Breast epithelium (tissue), 4 donors: ENCODE data around the gene OOSP3. TPM values are rescaled to one million over a fixed set of nuclear protein-coding genes. Genes with fewer than 3 reads are reported as not detected.

ENCODE experiments used
- DNase-seq, 2 donors: peaks; one replicate each; pipeline ENCODE4 v3.0.0-alpha.2; 2019; ENCODE audit warnings: low spot score in 2 of 2
- H3K27ac ChIP-seq, 2 donors: fragments of 200-600 bp; sonication (generic) in 1 of 2; one replicate each; pipeline ENCODE4 v1.5.1; 2016 to 2019; ENCODE audit warnings: mild to moderate bottlenecking in 1 of 2
- H3K27me3 ChIP-seq, 2 donors: fragments of 200-600 bp; sonication (generic) in 1 of 2; one replicate each; pipeline versions ENCODE4 v1.5.1 to v1.6.0; 2017 to 2019; ENCODE audit warnings: control low read depth in 1 of 2, mild to moderate bottlenecking in 1 of 2
- H3K36me3 ChIP-seq: fragments of 200-600 bp; one replicate; pipeline ENCODE4 v1.5.1; 2019
- H3K4me1 ChIP-seq, 2 donors: fragments of 200-600 bp; sonication (generic); one replicate each; pipeline ENCODE4 v1.5.1; 2016 to 2019; ENCODE audit warnings: control low read depth in 1 of 2
- H3K4me3 ChIP-seq, 3 donors: fragments of 200-600 bp; sonication (generic); 1 replicate in 2 of 3; 2 replicates in 1 of 3; pipeline ENCODE4 v1.5.1; 2016 to 2019; ENCODE audit warnings: mild to moderate bottlenecking in 3 of 3, moderate library complexity in 2 of 3
- H3K9me3 ChIP-seq, 2 donors: fragments of 200-600 bp; sonication (generic) in 1 of 2; one replicate each; pipeline ENCODE4 v1.5.1; 2016 to 2019; ENCODE audit warnings: control low read depth in 1 of 2
- POLR2A ChIP-seq: fragments of 450-650 bp; IDR thresholded peaks from one replicate; pipeline ENCODE4 v1.6.1; 2016; ENCODE audit warnings: antibody characterized with exemption, mild to moderate bottlenecking, moderate library complexity
- POLR2AphosphoS5 ChIP-seq, 3 donors: sonication (generic); formaldehyde crosslinking; IDR thresholded peaks; one replicate each; pipeline ENCODE4 v1.6.1; 2017; ENCODE audit warnings: antibody characterized with exemption in 3 of 3
- intact Hi-C: fragments of 100-400 bp; cut with DNase I; formaldehyde crosslinking; loops from one replicate; pipeline ENCODE4 v1.15.1; 2023; ENCODE audit warnings: low total_unique reads
- total RNA-seq, 3 donors: library from RNA; depleted of rRNA; stranded (reverse); fragments of >200 nt; gene quantifications; one replicate each; pipeline ENCODE4 v1.1.0, GENCODE V29; 2016
- TF ChIP-seq, protein P1 (sequence below), 3 donors: fragments of 450-650 bp; IDR thresholded peaks; one replicate each; pipeline ENCODE4 v1.5.1; 2016 to 2017; ENCODE audit warnings: antibody characterized with exemption in 3 of 3, mild to moderate bottlenecking in 3 of 3, moderate library complexity in 3 of 3

The OOSP3 gene, protein sequence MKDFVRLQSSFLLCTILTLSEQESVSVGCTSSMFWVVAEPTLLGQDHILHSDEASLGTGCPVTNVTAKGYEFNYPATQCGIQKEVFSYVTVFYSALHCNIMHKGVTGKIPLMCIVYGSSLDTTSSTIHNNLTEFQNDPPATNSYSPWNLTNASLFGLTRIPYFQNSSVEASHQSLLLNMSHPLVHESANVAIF
- total RNA-seq, result not detected

DNA sequence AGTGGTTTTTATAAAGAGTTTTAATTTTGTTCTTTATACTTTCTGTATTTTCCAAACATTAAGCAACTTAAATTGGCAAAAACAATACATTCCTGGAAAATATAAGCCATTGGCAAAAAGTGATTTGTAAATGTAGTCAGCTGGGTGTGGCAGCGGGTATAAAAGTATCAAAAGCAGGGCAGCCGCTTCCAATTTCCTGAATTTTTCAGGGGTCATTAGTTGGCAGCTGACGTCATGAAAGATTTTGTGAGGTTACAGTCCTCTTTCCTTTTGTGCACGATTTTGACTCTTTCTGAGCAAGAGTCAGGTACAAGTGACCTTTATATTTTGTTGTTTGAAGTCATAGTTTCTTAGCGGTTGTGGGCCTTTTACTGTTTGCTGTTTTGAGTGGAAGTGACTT is at the start of gene OOSP3:
Gene OOSP3, plus strand, starts transcription at position 208 of the 400 bp plus-strand sequence. Its CDS starts 27 bp downstream, at position 235.
- Histone ChIP-seq H3K36me3 (no peaks in the 10 kb centered on the region), H3K27ac (no peak within 1 kb of the TSS), H3K27me3 (no peaks in the 10 kb centered on the region), H3K9me3 (no peaks in the 10 kb centered on the region), H3K4me1 (no peaks in the 10 kb centered on the region), H3K4me3 (no peak within 1 kb of the TSS)
- DNase-seq, result no peak
- TF ChIP-seq POLR2A, result no peak
- TF ChIP-seq POLR2AphosphoS5 (IDR thresholded peaks at IDR 0.05), result no peak
- TF ChIP-seq, protein P1, sequence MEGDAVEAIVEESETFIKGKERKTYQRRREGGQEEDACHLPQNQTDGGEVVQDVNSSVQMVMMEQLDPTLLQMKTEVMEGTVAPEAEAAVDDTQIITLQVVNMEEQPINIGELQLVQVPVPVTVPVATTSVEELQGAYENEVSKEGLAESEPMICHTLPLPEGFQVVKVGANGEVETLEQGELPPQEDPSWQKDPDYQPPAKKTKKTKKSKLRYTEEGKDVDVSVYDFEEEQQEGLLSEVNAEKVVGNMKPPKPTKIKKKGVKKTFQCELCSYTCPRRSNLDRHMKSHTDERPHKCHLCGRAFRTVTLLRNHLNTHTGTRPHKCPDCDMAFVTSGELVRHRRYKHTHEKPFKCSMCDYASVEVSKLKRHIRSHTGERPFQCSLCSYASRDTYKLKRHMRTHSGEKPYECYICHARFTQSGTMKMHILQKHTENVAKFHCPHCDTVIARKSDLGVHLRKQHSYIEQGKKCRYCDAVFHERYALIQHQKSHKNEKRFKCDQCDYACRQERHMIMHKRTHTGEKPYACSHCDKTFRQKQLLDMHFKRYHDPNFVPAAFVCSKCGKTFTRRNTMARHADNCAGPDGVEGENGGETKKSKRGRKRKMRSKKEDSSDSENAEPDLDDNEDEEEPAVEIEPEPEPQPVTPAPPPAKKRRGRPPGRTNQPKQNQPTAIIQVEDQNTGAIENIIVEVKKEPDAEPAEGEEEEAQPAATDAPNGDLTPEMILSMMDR (IDR thresholded peaks at IDR 0.05), result no peak
- intact Hi-C loops, result no loop called here

DNA sequence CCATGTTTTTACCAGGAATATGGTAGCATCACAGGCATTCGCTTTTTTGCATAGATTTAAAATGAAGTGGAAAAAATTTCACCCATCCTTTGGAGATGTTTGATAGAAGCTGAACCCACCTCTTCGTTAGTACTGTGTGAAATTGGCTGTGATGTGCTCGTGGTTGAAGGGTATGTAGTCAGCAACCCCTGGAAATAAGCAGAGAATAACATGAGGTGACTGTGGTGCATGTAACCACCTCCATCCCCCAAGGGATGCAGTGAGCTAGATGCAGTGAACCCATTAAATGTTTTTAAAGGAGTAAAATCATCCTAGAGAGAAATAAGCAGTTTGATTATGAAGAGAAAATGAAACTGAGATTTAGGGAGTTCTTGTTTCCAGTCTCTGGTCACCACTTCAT is 49.2 kb upstream of the OOSP3 start:
- H3K9me3 ChIP-seq, result no peaks in the 10 kb centered on the region
- no peaks in the 10 kb centered on the region for H3K4me1 ChIP-seq
- H3K36me3 ChIP-seq, result no peaks in the 10 kb centered on the region
- H3K4me3 ChIP-seq, result no peak overlapping the region
- H3K27me3 ChIP-seq, result no peaks in the 10 kb centered on the region
- no peak for DNase-seq
- no peak overlapping the region for H3K27ac ChIP-seq
- TF ChIP-seq POLR2AphosphoS5 (IDR thresholded peaks at IDR 0.05) (no peak), POLR2A (no peak)
- TF ChIP-seq, protein P1 (IDR thresholded peaks at IDR 0.05), result no peak
- intact Hi-C loops, result no loop called here

DNA sequence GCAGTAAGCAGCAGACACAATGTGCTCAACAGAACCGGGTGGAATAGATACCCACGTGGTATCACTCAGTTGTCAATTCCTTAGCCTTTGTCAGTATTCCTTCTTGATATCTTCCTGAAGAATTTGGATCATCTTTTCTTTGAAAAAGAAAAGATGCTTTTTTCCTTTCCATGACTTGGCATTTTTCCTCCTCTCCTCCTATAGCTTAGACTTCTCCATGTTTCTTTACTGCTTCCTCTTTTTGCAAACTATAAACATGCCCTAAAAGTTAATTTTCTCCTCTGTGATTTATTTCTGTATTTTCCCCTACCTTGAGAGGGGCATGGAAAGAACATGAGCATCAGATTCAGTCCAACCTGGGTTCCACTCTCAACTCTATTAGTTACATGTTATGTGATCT is 45.0 kb upstream of the OOSP3 start:
- intact Hi-C loops, result no loop called here
- DNase-seq, result no peak
- no peaks in the 10 kb centered on the region for H3K27me3 ChIP-seq
- H3K36me3 ChIP-seq, result no peaks in the 10 kb centered on the region
- TF ChIP-seq, protein P1 (IDR thresholded peaks at IDR 0.05), result no peak
- TF ChIP-seq POLR2A (no peak), POLR2AphosphoS5 (IDR thresholded peaks at IDR 0.05) (no peak)
- no peaks in the 10 kb centered on the region for H3K9me3 ChIP-seq
- no peak overlapping the region for H3K27ac ChIP-seq
- H3K4me1 ChIP-seq, result no peaks in the 10 kb centered on the region
- H3K4me3 ChIP-seq, result no peak overlapping the region

DNA sequence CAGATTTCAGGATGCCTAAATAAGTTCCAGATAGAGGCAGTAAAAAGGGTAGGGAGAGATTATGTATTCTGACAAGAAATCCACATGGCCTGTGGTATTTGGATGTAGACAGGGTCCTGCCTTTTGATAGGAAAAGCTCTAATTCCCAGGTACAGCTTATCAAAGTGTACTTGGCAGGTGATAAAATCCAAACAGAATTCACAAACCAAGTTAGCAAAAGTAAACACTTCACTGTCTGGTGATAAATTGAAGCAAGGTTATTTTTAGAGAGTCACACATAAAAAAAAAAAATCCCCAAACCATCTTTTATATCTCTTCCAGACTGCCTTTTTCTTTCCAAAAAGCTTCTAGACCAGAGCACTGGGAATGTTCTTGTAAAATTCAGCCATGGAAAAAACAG is 39.0 kb upstream of the OOSP3 start:
- Histone ChIP-seq H3K36me3 (no peaks in the 10 kb centered on the region), H3K4me3 (no peak overlapping the region), H3K9me3 (no peaks in the 10 kb centered on the region), H3K4me1 (no peaks in the 10 kb centered on the region), H3K27ac (no peak overlapping the region), H3K27me3 (no peaks in the 10 kb centered on the region)
- intact Hi-C loops, result no loop called here
- TF ChIP-seq, protein P1 (IDR thresholded peaks at IDR 0.05), result no peak
- TF ChIP-seq POLR2AphosphoS5 (IDR thresholded peaks at IDR 0.05) (no peak), POLR2A (no peak)
- no peak for DNase-seq

DNA sequence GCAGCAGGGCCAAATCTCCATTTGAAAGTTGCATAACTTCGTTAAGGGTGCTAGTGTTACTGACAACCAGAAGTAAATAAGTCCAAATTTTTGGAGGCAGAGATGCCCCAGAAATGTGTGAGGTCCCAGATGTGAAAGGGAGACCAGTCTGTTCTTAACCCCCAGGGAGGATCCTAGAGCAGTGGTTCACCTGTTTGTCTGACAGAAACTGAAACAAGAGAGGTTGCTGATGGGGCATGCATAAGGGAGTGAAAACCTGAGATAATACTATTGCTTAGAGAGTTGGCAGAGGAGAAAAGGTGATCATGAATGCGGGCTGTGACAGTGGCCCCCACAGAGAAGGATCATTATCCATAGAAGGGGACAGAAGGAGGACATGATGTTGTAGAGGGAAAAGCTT is 37.1 kb upstream of the OOSP3 start:
- no peak overlapping the region for H3K27ac ChIP-seq
- H3K27me3 ChIP-seq, result no peaks in the 10 kb centered on the region
- no peaks in the 10 kb centered on the region for H3K36me3 ChIP-seq
- H3K4me3 ChIP-seq, result no peak overlapping the region
- TF ChIP-seq POLR2A (no peak), POLR2AphosphoS5 (IDR thresholded peaks at IDR 0.05) (no peak)
- TF ChIP-seq, protein P1 (IDR thresholded peaks at IDR 0.05), result no peak
- H3K4me1 ChIP-seq, result no peaks in the 10 kb centered on the region
- no peaks in the 10 kb centered on the region for H3K9me3 ChIP-seq
- intact Hi-C loops, result no loop called here
- DNase-seq, result no peak
